BLaER1 (cell line): ENCODE measurements around the gene C4orf50.

Experiments
- H3K27ac ChIP-seq: shearing (Covaris generic); formaldehyde crosslinking; 2 replicates; pipeline ENCODE4 v1.8.1; 2022
- H3K27me3 ChIP-seq: shearing (Covaris generic); formaldehyde crosslinking; 2 replicates; pipeline ENCODE4 v1.8.1; 2022
- H3K36me3 ChIP-seq: shearing (Covaris generic); formaldehyde crosslinking; 2 replicates; pipeline ENCODE4 v1.8.1; 2022
- H3K4me1 ChIP-seq: shearing (Covaris generic); formaldehyde crosslinking; 2 replicates; pipeline ENCODE4 v1.8.1; 2022
- H3K4me2 ChIP-seq: shearing (Covaris generic); formaldehyde crosslinking; 2 replicates; pipeline ENCODE4 v1.8.1; 2022
- H3K4me3 ChIP-seq: shearing (Covaris generic); formaldehyde crosslinking; 2 replicates; pipeline ENCODE4 v1.8.1; 2022
- H3K9ac ChIP-seq: shearing (Covaris generic); formaldehyde crosslinking; 2 replicates; pipeline ENCODE4 v1.8.1; 2022
- H3K9me3 ChIP-seq: shearing (Covaris generic); formaldehyde crosslinking; 2 replicates; pipeline ENCODE4 v1.8.1; 2022
- H4K20me1 ChIP-seq: shearing (Covaris generic); formaldehyde crosslinking; 2 replicates; pipeline ENCODE4 v1.8.1; 2022
- Cebpa-rat ChIP-seq: shearing (Covaris generic); IDR thresholded peaks from 2 replicates; pipeline ENCODE4 v1.8.1; 2022

Gene C4orf50

DNA sequence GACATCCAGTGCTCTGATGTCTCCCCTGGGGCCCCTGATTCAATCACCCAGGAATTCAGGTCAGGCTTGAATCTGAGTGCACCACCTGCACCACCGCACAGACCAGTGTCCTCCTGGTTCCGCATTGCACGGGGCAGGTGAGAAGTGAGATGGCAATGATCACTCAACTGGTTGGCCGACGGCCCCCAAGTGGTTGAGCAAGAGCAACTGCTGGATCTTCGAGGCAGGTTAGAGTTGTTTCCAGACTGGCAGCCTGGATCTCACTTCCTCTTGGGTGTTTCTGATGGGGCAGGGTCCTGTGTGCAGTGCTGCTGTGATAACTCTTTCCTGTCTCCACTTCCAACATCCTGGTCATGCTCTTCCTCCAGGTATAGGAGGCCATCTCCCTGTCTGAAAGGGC is 50.4 kb downstream of the C4orf50 start:
- Histone ChIP-seq H3K4me2 (peak overlapping the region; percentile 63), H3K27me3 (no peaks in the 10 kb centered on the region), H3K9me3 (no peaks in the 10 kb centered on the region), H3K36me3 (no peaks in the 10 kb centered on the region), H4K20me1 (no peaks in the 10 kb centered on the region), H3K9ac (no peak overlapping the region), H3K4me3 (no peak overlapping the region), H3K27ac (no peak overlapping the region), H3K4me1 (peaks cover 48% of the 10 kb centered on the region)
- TF ChIP-seq Cebpa-rat = no peak

DNA sequence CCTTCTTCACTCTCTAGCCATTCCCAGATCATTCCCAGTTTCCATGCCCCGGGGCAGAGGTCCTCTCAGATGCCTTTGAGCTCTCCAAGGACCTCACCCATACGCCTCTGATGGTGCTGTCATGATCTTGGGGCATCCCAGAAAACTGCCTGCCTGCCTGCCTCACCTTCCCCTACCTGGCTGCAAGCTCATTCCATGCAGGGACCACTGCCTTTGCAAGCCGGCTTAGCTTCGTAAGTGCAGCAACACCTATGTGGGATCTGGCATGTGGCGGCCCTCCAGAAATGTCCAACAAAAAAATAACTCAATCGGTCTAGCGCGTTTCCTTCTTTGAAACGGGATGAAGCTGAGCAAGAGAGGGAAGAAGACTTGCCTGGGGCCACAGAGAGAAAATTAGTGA is 53.0 kb downstream of the C4orf50 start:
- no peak for TF ChIP-seq Cebpa-rat
- no peak overlapping the region for H3K27ac ChIP-seq
- no peaks in the 10 kb centered on the region for H3K9me3 ChIP-seq
- H3K4me1 ChIP-seq = peaks cover 41% of the 10 kb centered on the region
- H3K36me3 ChIP-seq = no peaks in the 10 kb centered on the region
- H3K4me2 ChIP-seq = 0 out of 2 replicates have a peak overlapping the region, but pooled peaks have one; percentile 3
- H3K9ac ChIP-seq = no peak overlapping the region
- no peaks in the 10 kb centered on the region for H3K27me3 ChIP-seq
- no peak overlapping the region for H3K4me3 ChIP-seq
- no peaks in the 10 kb centered on the region for H4K20me1 ChIP-seq

DNA sequence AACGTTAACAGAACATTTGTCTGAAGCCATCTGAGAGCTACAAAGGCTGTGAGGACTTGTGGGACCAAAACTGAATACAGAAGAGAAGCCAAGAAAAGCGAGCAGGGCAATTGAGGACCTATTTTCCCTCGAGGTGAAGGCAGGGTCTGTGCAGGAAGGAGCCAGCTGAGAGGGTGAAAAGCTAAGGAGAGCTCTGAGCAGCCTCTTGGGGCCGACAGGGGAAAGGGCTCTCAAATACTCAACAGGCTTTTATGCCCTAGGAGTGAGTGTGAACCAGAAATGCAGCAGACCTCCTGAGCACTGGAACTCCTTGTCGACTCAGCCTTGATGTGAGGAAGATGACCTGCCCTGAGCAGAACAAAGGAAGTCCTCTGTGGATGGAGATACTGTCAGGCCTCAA is 54.2 kb downstream of the C4orf50 start:
- H3K9ac ChIP-seq = peak overlapping the region; percentile 25; the same call in 1 of the 2 replicates

DNA sequence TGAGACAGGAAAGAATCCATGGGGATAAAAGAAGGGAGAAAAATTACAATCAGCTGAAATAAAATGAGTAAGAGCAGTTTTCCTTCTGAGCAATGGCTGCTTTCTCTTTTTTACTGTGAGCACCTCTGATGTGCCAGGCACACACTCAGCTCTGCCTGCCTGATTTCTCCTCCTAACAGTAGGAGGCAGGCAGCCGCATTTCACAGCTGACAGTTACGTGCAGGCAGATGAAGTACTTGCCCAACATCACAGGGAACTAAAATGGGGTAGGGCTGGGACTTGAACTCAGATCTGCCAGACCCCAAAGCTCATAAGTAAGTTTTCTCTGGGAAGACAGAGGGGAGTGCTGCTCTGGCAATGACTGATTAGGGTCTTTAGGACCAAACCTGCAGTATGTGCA is 54.6 kb downstream of the C4orf50 start:
- Histone ChIP-seq H3K27me3 (no peaks in the 10 kb centered on the region), H3K9ac (peak overlapping the region; percentile 25; the same call in 1 of the 2 replicates), H3K4me2 (peak overlapping the region; percentile 58), H3K36me3 (no peaks in the 10 kb centered on the region), H3K9me3 (no peaks in the 10 kb centered on the region), H3K4me1 (peaks cover 35% of the 10 kb centered on the region), H3K27ac (no peak overlapping the region), H3K4me3 (no peak overlapping the region), H4K20me1 (no peaks in the 10 kb centered on the region)
- TF ChIP-seq Cebpa-rat = no peak

More for the DNA sequence above, 54.2 kb downstream of the C4orf50 start:
- no peaks in the 10 kb centered on the region for H3K36me3 ChIP-seq
- H3K4me1 ChIP-seq = peaks cover 35% of the 10 kb centered on the region
- no peaks in the 10 kb centered on the region for H3K27me3 ChIP-seq
- no peaks in the 10 kb centered on the region for H4K20me1 ChIP-seq
- no peak overlapping the region for H3K4me3 ChIP-seq
- no peaks in the 10 kb centered on the region for H3K9me3 ChIP-seq
- peak overlapping the region; percentile 58 for H3K4me2 ChIP-seq
- no peak for TF ChIP-seq Cebpa-rat
- H3K27ac ChIP-seq = no peak overlapping the region

DNA sequence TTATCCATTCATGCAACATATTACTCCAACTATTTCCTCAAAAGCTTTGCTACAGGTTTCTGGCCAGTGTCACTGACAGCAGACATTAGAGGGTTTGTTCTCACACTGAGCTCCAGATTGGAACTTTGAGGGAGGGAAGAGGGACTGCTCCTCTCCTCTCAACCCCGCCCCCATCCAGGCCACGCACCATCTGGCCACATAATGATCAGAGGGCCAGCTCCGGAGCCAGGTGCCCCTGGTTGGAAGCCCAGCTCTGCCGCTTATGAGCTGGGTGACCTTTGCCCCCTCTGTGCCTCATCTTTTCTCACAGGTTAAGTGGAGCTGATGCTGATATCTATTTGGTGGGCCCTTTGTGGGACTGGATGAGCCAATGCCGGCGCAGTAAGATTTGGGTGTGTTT is 55.8 kb downstream of the C4orf50 start:
- no peaks in the 10 kb centered on the region for H3K9me3 ChIP-seq
- H4K20me1 ChIP-seq = no peaks in the 10 kb centered on the region
- H3K27ac ChIP-seq = no peak overlapping the region
- H3K9ac ChIP-seq = no peak overlapping the region
- H3K27me3 ChIP-seq = no peaks in the 10 kb centered on the region
- H3K4me3 ChIP-seq = no peak overlapping the region
- no peak overlapping the region for H3K4me2 ChIP-seq
- H3K36me3 ChIP-seq = no peaks in the 10 kb centered on the region
- H3K4me1 ChIP-seq = peaks cover 34% of the 10 kb centered on the region
- no peak for TF ChIP-seq Cebpa-rat

DNA sequence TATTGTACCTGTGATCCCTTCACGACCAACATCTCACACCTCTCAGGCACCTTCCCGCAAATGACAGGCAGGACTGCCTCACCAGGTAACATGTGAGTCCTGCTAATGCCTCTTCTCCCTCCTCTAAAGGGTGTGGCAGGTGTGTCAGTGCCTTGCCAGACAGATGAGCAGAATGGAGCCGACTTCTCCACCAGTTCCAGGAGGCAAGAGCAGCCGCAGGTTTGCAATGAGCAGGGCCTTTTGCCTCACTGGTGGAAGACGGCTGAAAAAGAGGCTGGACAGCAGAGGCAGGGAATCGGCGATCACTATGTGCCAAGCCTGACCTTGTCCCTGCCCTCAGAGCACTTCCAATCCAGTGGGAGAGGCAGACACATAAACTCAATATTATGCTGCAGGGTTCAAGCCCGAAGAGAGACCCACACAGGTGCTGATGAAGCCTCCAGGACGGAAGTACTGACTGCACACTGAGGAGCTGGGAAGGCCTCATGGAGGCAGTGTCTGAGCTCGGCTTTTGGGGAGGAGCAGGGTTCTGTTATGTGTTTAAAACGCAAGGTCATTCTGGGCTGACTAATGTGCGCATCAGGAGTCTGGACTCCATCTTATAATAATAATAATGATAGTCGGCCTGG is 57.9 kb downstream of the C4orf50 start:
- H3K27me3 ChIP-seq = no peaks in the 10 kb centered on the region
- TF ChIP-seq Cebpa-rat = no peak
- H3K4me2 ChIP-seq = no peak overlapping the region
- no peaks in the 10 kb centered on the region for H4K20me1 ChIP-seq
- no peak overlapping the region for H3K4me3 ChIP-seq
- H3K9ac ChIP-seq = no peak overlapping the region
- no peaks in the 10 kb centered on the region for H3K9me3 ChIP-seq
- H3K27ac ChIP-seq = no peak overlapping the region
- no peaks in the 10 kb centered on the region for H3K36me3 ChIP-seq
- H3K4me1 ChIP-seq = peaks cover 48% of the 10 kb centered on the region

DNA sequence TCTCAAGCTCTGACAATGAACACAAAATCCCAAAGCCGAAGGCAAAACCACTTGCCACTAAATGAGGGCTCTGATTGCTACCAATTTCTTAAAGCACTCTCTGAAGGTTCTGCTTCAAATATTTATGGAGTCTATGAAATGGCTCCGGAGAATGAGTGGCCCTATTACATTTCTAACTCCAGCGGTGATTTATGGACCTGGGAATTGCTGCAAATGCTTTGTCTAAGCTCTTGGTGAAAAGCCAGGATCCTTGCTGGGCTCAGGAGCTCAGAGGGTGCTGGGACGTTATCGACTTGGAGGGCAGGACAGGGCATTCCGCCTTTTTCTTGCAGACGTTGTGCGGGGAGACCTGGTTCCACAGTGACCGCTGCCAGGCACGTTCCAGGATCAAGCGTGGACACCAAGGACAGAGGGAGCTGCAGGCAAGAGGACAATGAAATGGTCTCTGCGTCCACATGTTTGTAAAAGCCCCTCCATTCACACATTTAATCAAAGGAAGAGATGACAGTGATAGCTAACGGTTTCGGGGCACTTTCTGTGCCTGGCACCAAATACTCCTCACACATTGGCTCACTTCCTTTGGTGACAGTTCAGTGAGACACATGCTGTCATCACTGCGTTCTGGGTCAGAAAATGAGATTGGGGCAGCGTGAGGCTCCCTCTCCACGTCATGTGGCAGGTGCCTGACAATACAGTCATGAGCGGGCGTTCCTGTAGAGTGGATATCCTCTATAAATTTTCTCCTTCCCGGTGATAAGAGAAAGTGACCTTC is 58.8 kb downstream of the C4orf50 start:
- Histone ChIP-seq H3K4me2 (no peak overlapping the region), H3K9ac (no peak overlapping the region), H3K36me3 (no peaks in the 10 kb centered on the region), H3K4me1 (peaks cover 57% of the 10 kb centered on the region), H3K4me3 (no peak overlapping the region), H4K20me1 (no peaks in the 10 kb centered on the region), H3K27me3 (no peaks in the 10 kb centered on the region), H3K27ac (no peak overlapping the region), H3K9me3 (no peaks in the 10 kb centered on the region)
- no peak for TF ChIP-seq Cebpa-rat

DNA sequence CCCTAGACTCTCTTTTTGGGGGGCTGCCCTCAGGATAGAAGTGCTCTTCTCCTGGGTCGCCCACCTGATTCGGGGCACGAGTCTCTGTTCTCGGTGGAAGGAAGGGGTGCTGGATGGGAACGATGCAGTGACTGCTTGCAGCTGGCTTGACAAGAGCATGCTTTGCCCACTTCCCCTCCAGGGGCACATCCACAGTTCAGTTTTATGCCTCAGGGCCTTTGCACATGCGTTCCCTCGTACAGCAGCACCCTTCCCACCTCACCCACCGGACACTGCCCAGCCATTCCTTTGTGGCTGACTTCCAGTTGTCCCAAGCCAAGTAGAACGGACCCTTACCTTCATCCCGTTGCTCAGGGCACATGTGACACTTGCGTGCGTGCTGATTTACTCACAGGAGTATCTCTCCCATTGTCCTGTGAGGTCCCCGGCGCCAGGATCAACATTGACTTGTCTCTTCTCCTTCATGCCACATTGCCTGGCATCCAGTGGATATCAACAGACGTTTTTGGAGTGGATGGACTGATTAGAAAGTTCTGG is 60.0 kb downstream of the C4orf50 start:
- Histone ChIP-seq H3K4me3 (no peak overlapping the region), H3K36me3 (no peaks in the 10 kb centered on the region), H3K4me1 (peaks cover 57% of the 10 kb centered on the region), H3K9me3 (no peaks in the 10 kb centered on the region), H3K4me2 (0 out of 2 replicates have a peak overlapping the region, but pooled peaks have one; percentile 9), H3K27ac (no peak overlapping the region), H3K27me3 (no peaks in the 10 kb centered on the region), H4K20me1 (no peaks in the 10 kb centered on the region), H3K9ac (no peak overlapping the region)
- TF ChIP-seq Cebpa-rat = no peak

DNA sequence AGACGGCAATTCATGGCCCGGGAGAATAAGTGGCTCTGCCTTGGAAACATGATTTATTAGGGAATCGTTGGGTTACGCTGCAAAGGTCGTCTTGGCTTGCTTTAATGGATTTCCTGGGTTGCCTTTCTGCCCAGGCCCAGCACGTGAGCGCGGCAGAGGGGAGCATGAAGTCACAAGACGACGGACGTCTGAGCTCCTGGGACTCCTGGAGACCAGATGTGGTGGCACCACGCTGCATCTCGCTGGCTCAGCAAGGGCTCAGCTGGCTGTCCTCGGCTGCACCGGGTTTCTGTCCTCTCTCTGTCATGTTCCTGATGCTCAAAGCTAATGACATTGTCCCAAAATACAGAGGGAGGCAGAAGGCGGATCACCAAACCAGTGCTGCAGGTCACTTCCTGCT is 61.2 kb downstream of the C4orf50 start:
- peak overlapping the region; percentile 52; the same call in 1 of the 2 replicates for H3K27ac ChIP-seq
- peaks cover 66% of the 10 kb centered on the region for H3K4me1 ChIP-seq
- H3K4me3 ChIP-seq = no peak overlapping the region
- TF ChIP-seq Cebpa-rat = no peak
- peak overlapping the region; percentile 87 for H3K4me2 ChIP-seq
- no peaks in the 10 kb centered on the region for H3K9me3 ChIP-seq
- H4K20me1 ChIP-seq = no peaks in the 10 kb centered on the region
- no peaks in the 10 kb centered on the region for H3K27me3 ChIP-seq
- no peaks in the 10 kb centered on the region for H3K36me3 ChIP-seq
- H3K9ac ChIP-seq = no peak overlapping the region
